Hepatic stellate cell (primary cell): ENCODE measurements around the gene LRRN4CL.
"Not testable (repeated sequence)": the region's sequence is repeated elsewhere in the genome, so short reads cannot be mapped to it uniquely, and the experiment has no call there.

ENCODE experiments used
- DNase-seq: peaks from one replicate; pipeline ENCODE4 v3.0.0; 2011; ENCODE audit warnings: low spot score

The LRRN4CL gene

DNA sequence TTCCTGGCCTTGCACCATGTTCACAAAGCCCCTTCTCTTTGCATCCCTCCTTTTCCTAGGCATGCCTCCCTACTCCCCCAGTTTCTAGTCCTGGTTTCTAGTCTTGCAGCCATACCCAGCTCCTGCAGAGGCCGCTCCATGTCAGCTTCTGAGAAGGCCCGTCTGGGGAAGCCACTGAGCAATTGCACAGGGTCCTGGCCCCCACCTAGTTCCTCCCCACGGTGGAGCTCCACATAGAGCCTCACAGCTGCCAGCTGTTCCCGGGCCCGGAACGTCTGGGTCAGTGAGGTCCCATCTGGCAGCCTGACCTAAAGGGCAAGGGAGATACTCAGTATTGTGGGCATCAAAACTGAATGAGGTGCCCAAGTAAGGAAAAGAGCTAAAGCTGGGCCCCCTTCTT is 12.6 kb downstream of the LRRN4CL start:
- DNase-seq, result no peak

DNA sequence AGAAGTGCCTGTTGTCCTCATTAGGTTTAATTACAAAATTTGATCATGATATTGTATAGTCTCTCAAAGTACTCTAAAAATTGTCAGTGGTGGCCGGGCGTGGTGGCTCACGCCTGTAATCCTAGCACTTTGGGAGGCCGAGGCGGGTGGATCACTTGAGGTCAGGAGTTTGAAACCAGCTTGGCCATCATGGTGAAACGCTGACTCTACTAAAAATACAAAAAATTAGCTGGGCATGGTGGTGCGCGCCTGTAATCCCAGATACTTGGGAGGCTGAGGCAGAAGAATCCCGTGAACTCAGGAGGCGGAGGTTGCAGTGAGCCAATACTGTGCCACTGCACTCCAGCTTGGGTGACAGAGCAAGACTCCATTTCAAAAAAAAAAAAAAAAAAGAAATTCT is 13.9 kb downstream of the LRRN4CL start:
- DNase-seq, result not testable (repeated sequence)

DNA sequence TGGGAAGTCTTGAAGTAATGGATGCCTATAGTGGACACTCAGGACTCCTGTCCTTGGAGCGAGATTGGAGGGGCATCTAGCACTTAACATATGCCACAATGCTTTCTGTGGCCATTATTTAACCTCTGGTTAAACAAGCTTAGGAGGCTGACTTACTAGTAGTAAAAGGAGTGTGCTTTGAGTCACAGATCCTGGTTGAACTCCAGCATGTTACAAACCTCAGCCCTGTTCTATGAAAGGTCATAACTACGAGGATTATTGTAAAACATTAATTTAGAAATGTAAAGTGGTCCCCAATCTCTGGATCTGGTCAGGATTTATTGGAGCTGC is 16.2 kb downstream of the LRRN4CL start:
- no peak for DNase-seq

DNA sequence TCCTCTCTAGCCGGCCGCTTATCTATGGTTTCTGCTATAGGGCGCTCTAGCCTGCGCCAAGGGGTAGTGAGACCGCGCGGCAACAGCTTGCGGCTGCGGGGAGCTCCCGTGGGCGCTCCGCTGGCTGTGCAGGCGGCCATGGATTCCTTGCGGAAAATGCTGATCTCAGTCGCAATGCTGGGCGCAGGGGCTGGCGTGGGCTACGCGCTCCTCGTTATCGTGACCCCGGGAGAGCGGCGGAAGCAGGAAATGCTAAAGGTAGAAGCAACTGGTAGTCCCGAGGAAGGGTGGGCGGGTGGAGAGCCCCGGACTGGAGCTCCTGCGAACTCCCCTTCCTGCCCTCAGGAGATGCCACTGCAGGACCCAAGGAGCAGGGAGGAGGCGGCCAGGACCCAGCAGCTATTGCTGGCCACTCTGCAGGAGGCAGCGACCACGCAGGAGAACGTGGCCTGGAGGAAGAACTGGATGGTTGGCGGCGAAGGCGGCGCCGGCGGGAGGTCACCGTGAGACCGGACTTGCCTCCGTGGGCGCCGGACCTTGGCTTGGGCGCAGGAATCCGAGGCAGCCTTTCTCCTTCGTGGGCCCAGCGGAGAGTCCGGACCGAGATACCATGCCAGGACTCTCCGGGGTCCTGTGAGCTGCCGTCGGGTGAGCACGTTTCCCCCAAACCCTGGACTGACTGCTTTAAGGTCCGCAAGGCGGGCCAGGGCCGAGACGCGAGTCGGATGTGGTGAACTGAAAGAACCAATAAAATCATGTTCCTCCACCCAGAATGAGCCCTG is 17.5 kb downstream of the LRRN4CL start, which contains the start of the genes LBHD1 and UQCC3:
TSS of gene LBHD1 (minus strand) at position 660 of the 782 bp plus-strand sequence. CDS start 2,236 bp downstream, outside the sequence.
TSS of gene UQCC3 (plus strand) at position 66 of the 782 bp plus-strand sequence. CDS start at position 139, 73 bp downstream.
- peak; percentile 87 for DNase-seq

DNA sequence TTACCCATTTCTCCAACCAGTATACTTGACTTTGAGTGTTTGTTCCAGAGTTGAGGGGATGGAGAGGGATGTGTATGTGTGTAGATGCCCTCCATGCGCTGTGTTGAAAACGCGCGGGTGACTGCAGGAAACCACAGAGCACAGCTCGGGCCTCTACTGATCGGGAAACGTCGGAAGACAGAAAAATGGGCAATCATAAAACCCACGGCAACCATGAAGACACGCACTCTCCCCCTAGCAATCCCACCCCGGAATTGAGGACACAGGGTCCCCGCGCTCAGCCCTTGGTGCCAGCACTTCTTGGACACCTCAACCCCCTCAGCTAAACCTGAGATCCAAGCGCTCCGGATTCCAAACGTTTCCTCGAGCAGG is 18.1 kb downstream of the LRRN4CL start:
- DNase-seq, result no peak

DNA sequence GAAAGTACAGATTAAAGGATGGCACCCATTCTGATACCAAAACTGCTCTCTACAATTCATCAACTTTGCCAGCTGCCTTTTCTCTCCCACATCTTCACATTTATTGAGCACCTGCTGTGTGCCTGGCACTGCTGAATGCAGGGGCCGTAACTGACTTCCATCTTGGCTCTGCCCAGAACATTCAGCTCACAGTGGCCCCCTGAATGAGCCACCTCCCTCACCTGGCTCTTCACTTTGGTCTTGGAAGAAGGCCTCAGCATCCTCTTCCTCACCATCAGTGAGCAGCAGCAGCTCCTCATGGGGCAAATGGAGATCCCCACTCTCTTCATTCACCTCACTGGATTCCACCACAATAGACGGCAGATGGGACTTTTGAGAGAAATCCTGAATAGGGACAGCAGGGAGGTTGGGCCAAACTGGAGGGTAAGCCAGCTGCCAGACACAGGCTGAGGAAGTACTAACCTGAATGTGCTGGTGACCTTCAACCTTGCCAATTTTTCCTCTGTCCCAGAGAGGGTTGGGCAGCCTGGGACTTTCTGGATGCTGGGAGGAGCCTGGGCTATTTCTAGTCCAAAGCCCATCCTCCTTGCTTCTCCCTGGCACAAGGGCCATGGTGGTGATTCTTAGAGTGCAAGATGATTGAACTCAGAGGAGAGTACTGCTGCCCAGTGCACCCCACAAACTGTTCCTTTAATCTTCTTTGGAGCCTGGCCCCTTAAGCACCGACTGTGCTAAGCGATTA is 19.7 kb downstream of the LRRN4CL start:
- DNase-seq, result no peak

DNA sequence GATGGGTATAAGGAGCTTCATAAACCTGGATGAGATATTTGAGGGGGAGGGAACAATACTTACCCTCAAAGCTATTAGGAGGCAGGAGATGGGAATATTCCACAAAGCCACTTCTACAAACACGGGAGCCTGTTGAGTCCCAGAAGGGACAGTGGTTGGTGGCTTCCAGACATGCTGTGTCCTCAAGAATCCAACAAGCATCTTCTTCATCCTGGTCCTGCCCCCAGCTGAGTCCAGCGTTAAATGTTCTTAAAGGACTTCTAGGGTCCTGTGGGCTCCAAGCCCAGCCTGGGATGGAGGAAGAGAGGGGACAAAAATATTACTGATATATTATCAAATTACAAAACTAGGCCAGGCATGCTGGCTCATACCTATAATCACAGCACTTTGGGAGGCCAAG is 21.9 kb downstream of the LRRN4CL start:
- DNase-seq, result no peak

DNA sequence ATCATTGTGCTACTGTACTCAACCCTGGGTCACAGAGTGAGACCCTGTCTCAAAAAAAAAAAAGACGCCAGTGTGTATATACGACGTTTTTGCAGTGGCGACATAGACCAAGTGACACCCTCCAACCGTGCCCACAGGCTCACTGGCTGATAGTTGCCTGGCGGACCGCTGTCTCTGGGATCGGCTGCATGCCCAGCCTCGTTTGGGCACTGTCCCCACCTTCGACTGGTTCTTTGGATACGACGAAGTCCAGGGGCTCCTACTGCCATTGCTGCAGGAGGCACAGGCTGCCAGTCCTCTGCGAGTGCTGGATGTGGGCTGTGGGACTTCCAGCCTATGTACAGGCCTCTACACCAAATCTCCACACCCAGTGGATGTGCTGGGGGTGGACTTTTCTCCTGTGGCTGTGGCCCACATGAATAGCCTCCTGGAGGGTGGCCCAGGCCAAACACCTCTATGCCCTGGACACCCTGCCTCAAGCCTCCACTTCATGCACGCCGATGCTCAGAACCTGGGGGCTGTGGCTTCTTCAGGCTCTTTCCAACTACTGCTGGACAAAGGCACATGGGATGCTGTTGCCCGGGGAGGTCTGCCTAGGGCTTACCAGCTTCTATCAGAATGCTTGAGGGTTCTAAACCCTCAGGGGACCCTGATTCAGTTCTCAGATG is 22.9 kb downstream of the LRRN4CL start:
- DNase-seq, result no peak

DNA sequence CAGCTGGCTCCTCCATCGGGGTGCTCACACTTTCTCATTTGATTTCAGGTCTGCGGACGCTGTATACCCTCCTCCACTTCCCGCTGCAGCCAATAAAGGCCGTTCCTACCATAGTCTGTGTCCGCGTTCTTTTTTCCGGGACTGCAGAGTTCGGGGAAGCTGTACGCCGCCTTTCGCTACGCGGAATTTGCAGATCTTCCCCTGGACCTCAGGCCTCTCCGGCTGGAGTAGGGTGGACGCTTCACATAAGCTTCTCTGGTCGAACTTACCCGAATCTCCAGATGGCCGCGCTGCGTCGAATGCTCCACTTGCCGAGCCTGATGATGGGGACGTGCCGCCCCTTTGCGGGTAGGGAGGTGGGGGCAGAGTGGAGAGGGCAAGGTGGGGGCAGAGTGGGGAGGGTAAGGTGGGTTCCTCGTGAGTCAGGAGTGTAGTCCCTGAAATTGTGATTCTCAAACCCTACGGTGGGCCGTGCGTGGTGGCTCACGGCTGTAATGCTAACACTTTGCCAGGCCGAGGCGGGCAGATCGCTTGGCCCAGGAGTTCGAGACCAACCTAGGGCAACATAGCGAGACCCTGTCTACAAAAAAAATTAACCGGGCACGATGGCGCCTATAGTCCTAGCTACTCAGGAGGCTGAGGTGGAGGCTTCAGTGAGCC is 23.6 kb downstream of the LRRN4CL start:
- DNase-seq, result peak; percentile 69

DNA sequence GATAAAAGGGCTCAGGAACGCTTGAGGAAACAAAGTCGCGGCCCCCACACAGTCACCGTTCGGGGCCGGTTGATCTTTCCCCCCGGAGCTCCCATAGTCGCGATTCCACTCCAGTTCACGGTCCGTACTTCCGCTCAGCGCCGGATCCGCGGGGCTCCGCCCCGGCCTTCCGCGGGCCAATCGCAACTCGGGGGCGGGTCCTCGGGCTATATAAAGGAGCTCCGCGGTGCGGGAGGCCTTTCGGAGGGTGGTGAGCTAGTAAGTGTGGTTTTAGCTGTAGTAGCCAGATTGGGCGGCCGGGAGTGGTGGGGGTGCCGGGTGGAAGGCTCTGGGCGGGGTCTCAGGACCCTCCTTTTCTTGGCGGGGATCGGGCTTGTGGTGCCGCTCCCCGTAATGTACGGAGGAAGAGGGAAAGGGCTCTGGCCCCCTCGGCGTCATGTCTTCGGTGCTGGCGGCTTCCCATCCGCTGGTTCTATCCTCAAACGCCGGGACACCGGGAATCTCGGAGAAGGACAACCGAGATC is 24.2 kb downstream of the LRRN4CL start, which contains the start of the genes C11orf98 and CSKMT:
TSS of gene C11orf98 (minus strand) at position 136 of the 524 bp plus-strand sequence. CDS start at position 95, 41 bp downstream.
TSS of gene CSKMT (plus strand) at position 238 of the 524 bp plus-strand sequence. CDS start 568 bp downstream, outside the sequence.
- DNase-seq, result peak; percentile 98

DNA sequence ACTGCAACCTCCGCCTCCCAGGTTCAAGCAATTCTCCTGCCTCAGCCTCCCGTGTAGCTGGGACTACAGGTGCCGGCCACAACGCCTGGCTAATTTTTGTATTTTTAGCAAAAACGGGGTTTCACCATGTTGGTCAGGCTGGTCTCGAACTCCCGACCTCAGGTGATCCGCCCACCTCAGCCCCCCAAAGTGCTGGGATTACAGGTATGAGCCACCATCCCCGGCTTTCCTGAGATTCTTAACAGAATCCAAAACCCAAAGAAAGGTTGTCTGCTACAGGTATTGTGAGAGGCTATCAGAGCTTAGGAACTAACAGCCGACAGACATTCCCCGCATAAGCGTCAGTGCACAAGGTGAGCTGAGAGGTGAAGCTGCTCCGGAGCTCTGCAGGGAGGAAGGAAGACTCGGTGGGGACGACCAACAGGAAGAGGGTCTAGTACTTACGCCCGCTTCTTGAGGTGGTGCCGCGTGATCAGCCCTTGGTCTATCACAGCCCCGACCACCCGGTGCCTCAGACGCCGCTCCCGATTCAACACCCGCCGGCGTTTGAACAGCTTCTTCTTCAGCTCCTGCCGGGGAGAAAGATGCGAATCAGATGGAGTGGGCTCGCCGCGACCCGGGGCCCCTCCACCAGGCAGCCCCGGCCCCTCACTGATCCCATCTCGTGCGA is 24.8 kb downstream of the LRRN4CL start:
- DNase-seq, result no peak

DNA sequence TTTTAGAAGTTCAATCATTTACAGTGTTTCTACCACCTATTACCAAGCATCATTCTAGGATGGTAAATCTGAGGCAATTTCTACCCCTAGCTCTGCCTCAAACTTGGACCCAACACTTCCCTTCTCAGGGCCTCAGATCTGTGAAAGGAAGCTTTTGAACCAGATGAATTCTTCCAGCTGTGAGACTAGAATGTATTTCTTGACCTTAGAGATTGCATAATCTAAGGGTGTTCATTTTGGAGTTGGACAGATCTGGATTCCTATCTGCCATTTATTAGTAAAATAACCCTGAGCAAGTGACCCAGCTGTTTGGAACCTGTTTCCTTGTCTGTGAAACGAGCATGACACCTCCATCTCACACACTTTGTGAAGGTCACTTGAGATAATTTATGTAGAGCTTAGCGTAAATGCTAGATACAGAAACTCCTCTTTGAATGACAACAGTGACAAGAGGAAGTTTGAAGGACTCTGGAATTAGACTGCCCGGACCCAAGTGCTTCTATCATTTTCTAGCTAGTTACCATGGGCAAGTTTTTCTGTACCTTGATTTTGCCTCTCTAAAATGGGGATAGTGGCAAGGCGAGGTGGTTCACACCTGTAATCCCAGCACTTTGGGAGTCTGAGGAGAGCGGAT is 32.4 kb downstream of the LRRN4CL start:
- DNase-seq, result no peak

DNA sequence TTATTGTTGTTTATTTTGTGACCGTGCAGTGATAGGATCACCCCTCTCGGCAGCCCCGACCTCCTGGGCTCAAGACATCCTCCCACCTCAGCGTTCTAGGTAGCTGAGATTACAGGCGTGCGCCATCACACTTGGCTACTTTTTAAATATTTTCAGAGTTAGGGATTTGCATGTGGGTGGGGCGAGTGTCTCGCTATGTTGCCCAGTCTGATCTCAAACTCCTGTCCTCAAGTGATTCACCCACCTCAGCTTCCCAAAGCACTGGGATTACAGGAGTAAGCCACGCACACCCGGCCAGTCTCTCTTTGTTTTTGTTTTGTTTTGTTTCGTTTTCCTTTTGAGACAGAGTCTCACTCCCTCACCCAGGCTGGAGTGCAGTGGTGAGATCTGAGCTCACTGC is 35.0 kb downstream of the LRRN4CL start:
- no peak for DNase-seq

DNA sequence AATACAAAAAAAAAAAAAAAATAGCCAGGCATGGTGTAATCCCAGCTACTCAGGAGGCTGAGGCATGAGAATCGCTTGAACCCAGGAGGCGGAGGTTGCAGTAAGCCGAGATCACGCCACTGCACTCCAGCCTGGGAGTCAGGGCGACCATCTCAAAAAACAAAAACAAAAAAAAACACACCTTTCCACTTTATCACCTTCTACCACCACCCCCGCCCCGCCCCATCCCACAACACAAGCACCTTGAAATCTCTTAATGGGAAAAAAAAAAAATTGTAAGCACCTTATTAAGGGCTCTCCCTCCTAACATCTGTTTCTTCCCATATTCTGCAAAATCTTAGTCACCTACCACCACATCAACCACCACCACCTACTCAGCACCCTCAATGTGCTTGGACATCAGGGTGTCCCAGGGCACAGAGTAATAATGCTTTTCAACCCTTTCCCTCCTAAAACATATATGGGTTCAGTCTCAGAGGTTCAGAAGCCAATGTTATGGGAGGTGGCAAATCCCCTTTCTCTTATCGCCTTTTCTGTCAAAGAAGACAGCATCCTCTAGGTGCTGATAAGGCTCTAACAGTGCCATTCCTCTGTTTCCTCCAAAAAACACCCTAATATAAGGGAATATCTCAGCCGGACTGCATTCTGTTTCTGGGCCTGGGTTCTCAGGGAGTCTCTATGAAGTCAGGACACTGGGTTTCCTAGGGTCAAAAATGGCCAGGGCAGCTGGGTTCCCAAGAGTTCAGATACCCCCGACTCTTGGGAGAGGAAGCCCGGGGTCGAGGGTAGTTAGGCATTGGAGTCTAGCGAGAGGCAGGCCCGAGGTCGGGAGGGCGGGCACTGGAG is 36.9 kb downstream of the LRRN4CL start:
- no peak for DNase-seq

DNA sequence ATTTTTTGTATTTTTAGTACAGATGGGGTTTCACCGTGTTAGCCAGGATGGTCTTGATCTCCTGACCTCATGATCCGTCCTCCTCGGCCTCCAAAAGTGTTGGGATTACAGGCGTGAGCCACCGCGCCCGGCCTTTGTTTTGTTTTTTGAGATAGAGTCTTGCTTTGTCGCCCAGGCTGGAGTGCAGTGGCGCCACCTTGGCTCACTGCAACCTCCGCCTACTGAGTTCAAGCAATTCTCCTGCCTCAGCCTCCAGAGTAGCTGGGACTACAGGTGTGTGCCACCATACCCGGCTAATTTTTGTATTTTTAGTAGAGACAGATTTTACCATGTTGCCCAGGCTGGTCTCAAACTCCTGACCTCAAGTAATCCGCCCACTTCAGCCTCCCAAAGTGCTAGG is 39.0 kb downstream of the LRRN4CL start:
- DNase-seq, result not testable (repeated sequence)

DNA sequence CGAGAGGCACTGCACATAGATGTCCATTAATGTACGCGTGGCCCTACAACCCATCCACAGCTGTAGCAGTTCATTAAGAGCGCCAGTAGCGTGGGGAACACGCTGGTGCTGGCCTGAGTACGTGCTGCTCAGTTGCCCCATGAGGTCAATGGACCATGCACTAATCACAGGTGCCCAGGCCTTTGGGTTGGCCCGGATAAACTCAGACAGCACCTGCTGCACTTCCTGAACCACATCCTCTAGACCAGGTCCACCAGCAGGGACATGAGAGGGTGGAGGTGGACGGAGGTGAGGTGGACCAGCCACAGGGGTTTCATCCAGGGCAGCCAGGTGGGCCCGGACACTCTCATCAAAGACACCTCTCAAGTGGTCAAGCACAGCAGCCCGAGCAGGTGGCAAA is 39.8 kb downstream of the LRRN4CL start:
- DNase-seq, result no peak

DNA sequence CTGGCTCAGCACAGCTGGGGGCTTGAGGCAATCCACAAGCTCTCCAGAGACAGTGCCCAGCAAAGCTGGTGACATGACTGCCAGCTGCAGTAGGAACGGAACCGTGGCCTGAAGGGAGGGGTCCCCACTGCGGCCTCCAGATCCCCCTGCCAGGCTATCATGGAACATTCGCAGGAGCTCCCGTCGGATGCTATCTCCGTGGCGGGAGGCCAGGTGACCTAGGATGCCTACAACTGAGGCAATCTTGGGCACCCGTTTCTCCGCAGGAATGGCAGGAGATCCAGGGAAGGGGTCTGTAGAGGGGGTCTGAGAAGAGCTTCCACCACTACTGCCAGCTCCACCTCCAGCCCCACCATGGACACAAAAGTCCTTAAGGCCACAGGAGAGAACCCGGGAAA is 40.4 kb downstream of the LRRN4CL start:
- DNase-seq, result no peak

DNA sequence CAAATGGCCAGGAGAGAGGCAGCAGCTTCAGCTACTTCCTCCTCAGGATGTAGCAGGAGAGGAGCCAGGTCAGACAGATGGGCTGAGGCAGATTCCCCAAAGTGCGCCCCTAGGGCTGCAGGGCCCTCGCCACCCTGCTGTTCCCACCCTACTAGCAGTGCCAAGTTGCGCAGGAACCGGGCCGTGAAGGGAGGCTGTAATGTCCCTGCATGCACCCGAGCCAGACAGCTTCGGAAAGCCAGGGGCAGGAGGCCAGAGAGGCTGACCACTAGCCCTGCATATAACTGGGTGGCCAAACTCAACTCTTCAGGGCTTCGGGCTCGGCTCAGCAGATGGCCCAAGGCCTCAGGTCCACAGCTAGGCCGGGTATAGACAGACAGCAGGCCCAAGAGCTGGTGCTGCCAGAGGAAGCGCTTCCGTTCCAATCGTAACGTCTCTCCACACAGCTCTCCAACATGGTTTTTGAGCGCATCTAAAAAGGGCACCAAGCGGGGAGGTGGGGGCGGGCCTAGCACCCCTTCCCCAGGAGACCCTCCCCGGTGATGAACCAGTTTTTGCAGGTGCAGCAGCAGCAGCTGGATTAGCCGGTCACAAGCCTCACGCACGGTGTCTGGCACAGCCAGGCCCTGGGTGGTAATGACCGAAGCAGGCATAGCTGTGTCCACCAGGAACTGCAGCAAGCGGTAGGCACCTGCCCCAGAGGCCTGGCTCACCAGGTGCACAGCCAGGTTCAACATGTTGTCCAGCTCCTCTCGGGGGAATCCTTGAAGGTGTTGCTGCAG is 41.0 kb downstream of the LRRN4CL start:
- DNase-seq, result no peak

DNA sequence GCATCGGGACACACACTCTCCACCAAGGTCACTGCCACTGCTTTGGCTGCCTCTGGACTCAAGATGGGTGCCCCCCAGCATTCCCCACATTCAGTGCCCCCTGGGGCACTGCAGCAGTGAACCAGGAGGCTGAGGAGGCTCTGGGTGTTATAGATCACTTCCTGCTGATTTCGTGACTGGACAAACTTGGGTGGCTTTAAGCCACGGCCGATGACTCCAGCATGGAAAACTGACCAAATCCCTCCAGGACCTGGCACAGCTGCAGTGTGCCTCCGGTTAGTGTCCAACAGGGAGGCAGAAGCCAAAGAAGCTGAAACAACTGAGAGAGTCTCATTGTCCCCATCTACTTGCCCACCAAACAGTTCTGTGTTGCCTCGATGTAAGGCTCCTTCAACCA is 41.7 kb downstream of the LRRN4CL start:
- DNase-seq, result no peak
